Liver (tissue), 3 donors: ENCODE data around the gene ZNF488.

Experiments
- EGR1 ChIP-seq, 2 donors: IDR thresholded peaks; 2 replicates each; pipeline ENCODE4 v1.6.1; 2016 to 2018; ENCODE audit warnings: antibody characterized with exemption in 2 of 2, low read depth in 2 of 2
- FOXA1 ChIP-seq: IDR thresholded peaks from 2 replicates; pipeline ENCODE4 v1.6.1; 2016; ENCODE audit warnings: antibody characterized with exemption
- GABPA ChIP-seq, 2 donors: IDR thresholded peaks in 1 of 2; conservative IDR thresholded peaks in 1 of 2; 2 replicates each; pipeline ENCODE4 v1.6.1; 2016; ENCODE audit warnings: antibody characterized with exemption in 2 of 2, mild to moderate bottlenecking in 1 of 2, moderate library complexity in 1 of 2
- JUND ChIP-seq, 2 donors: IDR thresholded peaks; 2 replicates each; pipeline ENCODE4 v1.6.1; 2016; ENCODE audit warnings: antibody characterized with exemption in 2 of 2
- MAX ChIP-seq: IDR thresholded peaks from 2 replicates; pipeline ENCODE4 v1.6.1; 2016; ENCODE audit warnings: antibody characterized with exemption
- SP1 ChIP-seq: IDR thresholded peaks from 2 replicates; pipeline ENCODE4 v1.6.1; 2018; ENCODE audit warnings: antibody characterized with exemption, mild to moderate bottlenecking
- TAF1 ChIP-seq: conservative IDR thresholded peaks from 2 replicates; pipeline ENCODE4 v1.6.1; 2016; ENCODE audit warnings: antibody characterized with exemption, mild to moderate bottlenecking
- YY1 ChIP-seq: IDR thresholded peaks from 2 replicates; pipeline ENCODE4 v1.6.1; 2016; ENCODE audit warnings: antibody characterized with exemption, mild to moderate bottlenecking
- TF ChIP-seq, protein P1 (sequence below): fragments of 150-350 bp; IDR thresholded peaks from 2 replicates; pipeline ENCODE4 v1.5.1; 2017; ENCODE audit warnings: improper control_type of control experiment, low read depth, low read length; ENCODE audit not compliant: missing input control
- TF ChIP-seq, protein P2 (sequence below): IDR thresholded peaks from 2 replicates; pipeline ENCODE4 v1.6.1; 2016; ENCODE audit warnings: antibody characterized with exemption, mild to moderate bottlenecking
- donor health status: healthy.
- donor health status: healthy.

DNA sequence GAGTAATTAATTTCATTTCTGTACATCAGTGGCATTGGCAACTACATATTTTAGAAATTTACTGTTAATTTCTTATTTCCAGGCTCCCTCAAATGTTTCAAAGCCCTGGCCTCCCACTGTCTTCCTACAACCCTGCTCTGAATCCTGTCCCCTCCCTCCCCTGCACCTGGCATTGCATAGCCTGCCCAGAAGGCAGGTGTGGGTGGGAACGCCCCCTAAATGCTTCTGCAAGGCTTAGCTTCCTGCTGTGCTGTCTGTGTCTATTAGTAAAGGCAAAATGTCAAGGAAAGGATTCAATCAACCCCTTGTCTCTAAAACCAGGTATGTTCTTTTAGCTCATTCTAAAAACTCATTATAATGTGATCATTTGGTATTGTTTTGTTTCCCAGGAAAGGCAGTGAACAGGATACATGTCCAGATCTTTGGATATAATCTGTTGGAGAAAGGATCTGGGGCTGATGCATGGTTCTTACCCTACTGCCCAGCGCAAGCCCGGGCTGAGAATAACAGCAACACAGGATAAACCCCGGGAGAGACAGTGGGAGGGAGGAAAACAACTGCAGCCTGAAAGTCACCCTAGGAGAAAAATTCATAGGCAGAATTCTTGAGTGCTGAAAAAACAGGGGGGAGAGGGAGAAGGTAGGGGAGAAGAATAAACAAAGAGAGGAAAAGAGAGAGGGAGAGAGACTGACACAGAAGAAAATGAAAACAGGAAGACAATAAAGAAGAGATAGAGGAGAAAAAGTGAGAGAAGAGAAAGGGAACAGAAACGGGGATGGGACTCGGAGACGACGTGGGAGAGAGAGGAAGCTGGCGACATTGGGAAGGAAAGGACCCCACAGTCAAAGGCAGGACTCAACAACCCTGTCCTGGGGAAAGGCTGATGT is 589 bp downstream of the ZNF488 start:
- no peak for TF ChIP-seq YY1
- TF ChIP-seq TAF1 = no peak
- TF ChIP-seq, protein P1, sequence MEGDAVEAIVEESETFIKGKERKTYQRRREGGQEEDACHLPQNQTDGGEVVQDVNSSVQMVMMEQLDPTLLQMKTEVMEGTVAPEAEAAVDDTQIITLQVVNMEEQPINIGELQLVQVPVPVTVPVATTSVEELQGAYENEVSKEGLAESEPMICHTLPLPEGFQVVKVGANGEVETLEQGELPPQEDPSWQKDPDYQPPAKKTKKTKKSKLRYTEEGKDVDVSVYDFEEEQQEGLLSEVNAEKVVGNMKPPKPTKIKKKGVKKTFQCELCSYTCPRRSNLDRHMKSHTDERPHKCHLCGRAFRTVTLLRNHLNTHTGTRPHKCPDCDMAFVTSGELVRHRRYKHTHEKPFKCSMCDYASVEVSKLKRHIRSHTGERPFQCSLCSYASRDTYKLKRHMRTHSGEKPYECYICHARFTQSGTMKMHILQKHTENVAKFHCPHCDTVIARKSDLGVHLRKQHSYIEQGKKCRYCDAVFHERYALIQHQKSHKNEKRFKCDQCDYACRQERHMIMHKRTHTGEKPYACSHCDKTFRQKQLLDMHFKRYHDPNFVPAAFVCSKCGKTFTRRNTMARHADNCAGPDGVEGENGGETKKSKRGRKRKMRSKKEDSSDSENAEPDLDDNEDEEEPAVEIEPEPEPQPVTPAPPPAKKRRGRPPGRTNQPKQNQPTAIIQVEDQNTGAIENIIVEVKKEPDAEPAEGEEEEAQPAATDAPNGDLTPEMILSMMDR = no peak
- no peak for TF ChIP-seq EGR1 (IDR thresholded peaks at IDR 0.05; ENCODE audit: low read depth in 2 of 2)
- no peak for TF ChIP-seq FOXA1
- no peak for TF ChIP-seq SP1
- no peak for TF ChIP-seq MAX
- no peak for TF ChIP-seq JUND (IDR thresholded peaks at IDR 0.05)
- TF ChIP-seq, protein P2, sequence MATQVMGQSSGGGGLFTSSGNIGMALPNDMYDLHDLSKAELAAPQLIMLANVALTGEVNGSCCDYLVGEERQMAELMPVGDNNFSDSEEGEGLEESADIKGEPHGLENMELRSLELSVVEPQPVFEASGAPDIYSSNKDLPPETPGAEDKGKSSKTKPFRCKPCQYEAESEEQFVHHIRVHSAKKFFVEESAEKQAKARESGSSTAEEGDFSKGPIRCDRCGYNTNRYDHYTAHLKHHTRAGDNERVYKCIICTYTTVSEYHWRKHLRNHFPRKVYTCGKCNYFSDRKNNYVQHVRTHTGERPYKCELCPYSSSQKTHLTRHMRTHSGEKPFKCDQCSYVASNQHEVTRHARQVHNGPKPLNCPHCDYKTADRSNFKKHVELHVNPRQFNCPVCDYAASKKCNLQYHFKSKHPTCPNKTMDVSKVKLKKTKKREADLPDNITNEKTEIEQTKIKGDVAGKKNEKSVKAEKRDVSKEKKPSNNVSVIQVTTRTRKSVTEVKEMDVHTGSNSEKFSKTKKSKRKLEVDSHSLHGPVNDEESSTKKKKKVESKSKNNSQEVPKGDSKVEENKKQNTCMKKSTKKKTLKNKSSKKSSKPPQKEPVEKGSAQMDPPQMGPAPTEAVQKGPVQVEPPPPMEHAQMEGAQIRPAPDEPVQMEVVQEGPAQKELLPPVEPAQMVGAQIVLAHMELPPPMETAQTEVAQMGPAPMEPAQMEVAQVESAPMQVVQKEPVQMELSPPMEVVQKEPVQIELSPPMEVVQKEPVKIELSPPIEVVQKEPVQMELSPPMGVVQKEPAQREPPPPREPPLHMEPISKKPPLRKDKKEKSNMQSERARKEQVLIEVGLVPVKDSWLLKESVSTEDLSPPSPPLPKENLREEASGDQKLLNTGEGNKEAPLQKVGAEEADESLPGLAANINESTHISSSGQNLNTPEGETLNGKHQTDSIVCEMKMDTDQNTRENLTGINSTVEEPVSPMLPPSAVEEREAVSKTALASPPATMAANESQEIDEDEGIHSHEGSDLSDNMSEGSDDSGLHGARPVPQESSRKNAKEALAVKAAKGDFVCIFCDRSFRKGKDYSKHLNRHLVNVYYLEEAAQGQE = no peak
- TF ChIP-seq GABPA (IDR thresholded peaks at IDR 0.05 in 1 of 2, conservative IDR thresholded peaks at IDR 0.05 in 1 of 2) = no peak
